Lung (tissue), 12 donors: ENCODE data around the gene ANAPC15. TPM values are rescaled to one million over a fixed set of nuclear protein-coding genes. Genes with fewer than 3 reads are reported as not detected.
A peak's percentile ranks its signal among the peaks of the same experiment; 100 is the strongest.
"Not testable (repeated sequence)": the region's sequence is repeated elsewhere in the genome, so short reads cannot be mapped to it uniquely, and the experiment has no call there.

Experiments used
- ATAC-seq: fragments of 200-7000 bp; cut with Tn5 transposase; one replicate; pipeline ENCODE4 v1.9.1; 2020; ENCODE audit warnings: moderate number of reproducible peaks; ENCODE audit not compliant: insufficient read depth, low FRiP score
- DNase-seq, 3 donors: peaks; one replicate each; pipeline ENCODE4 v3.0.0-alpha.2; 2013 to 2017
- H3K27ac ChIP-seq, 2 donors: one replicate each; pipeline ENCODE4 v1.5.1; 2013; ENCODE audit warnings: mild to moderate bottlenecking in 2 of 2, moderate library complexity in 2 of 2, control low read depth in 1 of 2, inconsistent platforms in 1 of 2, low read depth in 1 of 2, low read length in 1 of 2
- H3K27me3 ChIP-seq, 3 donors: one replicate each; pipeline ENCODE4 v1.5.1; 2013; ENCODE audit warnings: low read length in 2 of 3; ENCODE audit not compliant: control insufficient read depth in 3 of 3, insufficient read depth in 3 of 3
- H3K36me3 ChIP-seq, 4 donors: one replicate each; pipeline ENCODE4 v1.5.1; 2013; ENCODE audit warnings: low read length in 4 of 4, mild to moderate bottlenecking in 1 of 4, moderate library complexity in 1 of 4; ENCODE audit not compliant: control insufficient read depth in 4 of 4, insufficient read depth in 4 of 4
- H3K4me1 ChIP-seq, 5 donors: one replicate each; pipeline ENCODE4 v1.5.1; 2013; ENCODE audit warnings: low read length in 5 of 5, mild to moderate bottlenecking in 2 of 5, moderate library complexity in 1 of 5; ENCODE audit not compliant: control insufficient read depth in 5 of 5, insufficient read depth in 5 of 5
- H3K4me3 ChIP-seq: one replicate; pipeline ENCODE4 v1.5.1; 2013; ENCODE audit warnings: mild to moderate bottlenecking, control low read depth, moderate library complexity
- H3K9ac ChIP-seq, 2 donors: one replicate each; pipeline ENCODE4 v1.5.1; 2013; ENCODE audit warnings: low read length in 2 of 2, control low read depth in 1 of 2; ENCODE audit not compliant: insufficient read depth in 1 of 2
- H3K9me3 ChIP-seq, 4 donors: one replicate each; pipeline ENCODE4 v1.5.1; 2013; ENCODE audit warnings: low read length in 3 of 4, mild to moderate bottlenecking in 1 of 4, moderate library complexity in 1 of 4; ENCODE audit not compliant: control insufficient read depth in 4 of 4, insufficient read depth in 3 of 4
- CTCF ChIP-seq: IDR thresholded peaks from 2 replicates; pipeline ENCODE4 v1.5.1; 2012; ENCODE audit warnings: mild to moderate bottlenecking; ENCODE audit errors: control extremely low read depth, extremely low read depth
- WGBS, 2 donors: extraction: QIAGEN DNeasy Blood & Tissue Kit; methylation state at CpG; one replicate each; pipeline ENCODE4 v1.1.7; 2013; 5-methylcytosine and 5-hydroxymethylcytosine counted together
- polyA plus RNA-seq, 2 donors: library from polyadenylated mRNA; stranded (reverse); fragments of 200-250 nt; gene quantifications; one replicate each; pipeline ENCODE4 v1.2.1, GENCODE V29; 2013
- total RNA-seq, 2 donors: library from RNA; depleted of rRNA in 1 of 2; stranded (reverse); fragments of >200 nt in 1 of 2; gene quantifications; one replicate each; pipeline ENCODE4 v1.2.1, GENCODE V29; 2014 to 2021
- donor health status: control.
- donor health status: control.
- donor health status: Bipolar disorder and iron deficiency.
- donor health status: healthy.
- donor health status: DM: yes; HTN: yes; CAD: no.

ANAPC15 gene
- total and polyA plus RNA-seq, 4 donors: 11.3 to 72.0 (median 47.9) TPM

- H3K9me3 ChIP-seq: peaks cover 0 to 2% (median 0%) of the 10 kb centered on the region in 4 donors
- WGBS, 2 donors: 77 to 81% methylated on average over 4 of the region's 4 CpGs
- no peak for TF ChIP-seq CTCF
- no peaks in the 10 kb centered on the region for H3K36me3 ChIP-seq
- H3K27ac ChIP-seq: no peak overlapping the region
- H3K4me3 ChIP-seq: no peak overlapping the region
- DNase-seq: no peak
- H3K4me1 ChIP-seq: peaks cover 0 to 5% (median 0%) of the 10 kb centered on the region in 5 donors
- ATAC-seq: no peak
- H3K27me3 ChIP-seq: peaks cover 0 to 3% (median 0%) of the 10 kb centered on the region in 3 donors
- H3K9ac ChIP-seq: no peak overlapping the region
These were observed 24.3 kb upstream of the ANAPC15 start for GRCh38 chr11:72136684-72137262.

- Histone ChIP-seq H3K27me3 (peaks cover 0 to 3% (median 0%) of the 10 kb centered on the region in 3 donors), H3K9me3 (peaks cover 0 to 2% (median 0%) of the 10 kb centered on the region in 4 donors), H3K9ac (no peak overlapping the region), H3K4me1 (peaks cover 0 to 5% (median 0%) of the 10 kb centered on the region in 5 donors), H3K27ac (peak overlapping the region in 1 of 2 donors; percentile 66), H3K36me3 (no peaks in the 10 kb centered on the region), H3K4me3 (no peak overlapping the region)
- no peak for TF ChIP-seq CTCF
- ATAC-seq (no peak), DNase-seq (no peak)
- WGBS, 2 donors: 76 to 87% methylated on average over 14 of the region's 14 CpGs
These were observed 23.6 kb upstream of the ANAPC15 start for GRCh38 chr11:72135891-72136683.

GRCh38 chr11:72135473-72135872 lies 23.0 kb upstream of the ANAPC15 start, which contains the start of gene FOLR3:
Gene FOLR3, plus strand, starts transcription at chr11:72135725. Its CDS starts 228 bp downstream, at chr11:72135953.
- WGBS, 2 donors: 40 to 75% methylated on average over 4 of the region's 4 CpGs
- not testable (repeated sequence) for H3K4me1 ChIP-seq, H3K27me3 ChIP-seq, H3K9me3 ChIP-seq, ATAC-seq, DNase-seq, H3K4me3 ChIP-seq, H3K36me3 ChIP-seq, H3K9ac ChIP-seq
- H3K27ac ChIP-seq: peak within 1 kb of the TSS in 1 of 2 donors; percentile 66

- TF ChIP-seq CTCF: no peak
- no peak for ATAC-seq
- no peak for DNase-seq
- peaks cover 0 to 2% (median 0%) of the 10 kb centered on the region in 4 donors for H3K9me3 ChIP-seq
- H3K9ac ChIP-seq: no peak overlapping the region
- peaks cover 0 to 3% (median 0%) of the 10 kb centered on the region in 3 donors for H3K27me3 ChIP-seq
- H3K36me3 ChIP-seq: no peaks in the 10 kb centered on the region
- no peak overlapping the region for H3K4me3 ChIP-seq
- no peaks in the 10 kb centered on the region for H3K4me1 ChIP-seq
- H3K27ac ChIP-seq: no peak overlapping the region
- 21 to 60% methylated on average over 2 of the region's 2 CpGs for whole genome bisulfite sequencing, 2 donors
These were observed 20.2 kb upstream of the ANAPC15 start for GRCh38 chr11:72132646-72133045.
